Endothelial cell of umbilical vein (primary cell): ENCODE results near the gene ACOX1. TPM values are rescaled to one million over a fixed set of nuclear protein-coding genes. Genes with fewer than 3 reads are reported as not detected.

Source experiments
- BruUV-seq: library from RNA; stranded (reverse); fragments of 400-500 nt; replicated peaks from 2 replicates; lab custom pipeline; 2021; lab: Mats Ljungman, UMichigan
- CTCF ChIA-PET: fragments of 300-600, 350-600 bp; sonication (Branson Sonifier 250); formaldehyde crosslinking; loops from one replicate; lab custom pipeline; 2021; ENCODE audit warnings: antibody characterized with exemption, inconsistent platforms; lab: Charles Lee
- POLR2A ChIA-PET: fragments of 300-600, 350-600 bp; sonication (Branson Sonifier 250); formaldehyde crosslinking; loops from one replicate; lab custom pipeline; 2021; ENCODE audit warnings: antibody characterized with exemption, inconsistent platforms; lab: Charles Lee
- DNase-seq: peaks from one replicate; pipeline ENCODE4 v3.0.0-alpha.2; 2011; ENCODE audit warnings: low read depth, low spot score
- FAIRE-seq: peaks from 2 replicates; lab custom pipeline; 2011; peaks lifted over from hg19 to GRCh38; lab: Jason Lieb, UNC
- H2AFZ ChIP-seq: 2 replicates; pipeline ENCODE4 v1.6.0; 2012; ENCODE audit warnings: low read depth, low read length, control low read depth, inconsistent platforms
- H3K27ac ChIP-seq: 2 replicates; pipeline ENCODE4 v1.5.1; 2011; ENCODE audit warnings: low read depth, mild to moderate bottlenecking, control low read depth, low read length, moderate library complexity; ENCODE audit not compliant: insufficient read depth
- H3K27me3 ChIP-seq, 2 experiments: 2 replicates each; pipeline versions ENCODE4 v1.6.0 to v1.6.1; 2011; ENCODE audit warnings: low read length in 2 of 2, mixed read lengths in 1 of 2; ENCODE audit not compliant: control insufficient read depth in 2 of 2, insufficient read depth in 2 of 2
- H3K36me3 ChIP-seq, 2 experiments: 2 replicates in 1 of 2; 3 replicates in 1 of 2; pipeline ENCODE4 v1.5.1; 2011; ENCODE audit warnings: low read length in 2 of 2, mild to moderate bottlenecking in 1 of 2, moderate library complexity in 1 of 2; ENCODE audit not compliant: control insufficient read depth in 2 of 2, insufficient read depth in 2 of 2; ENCODE audit errors: extremely low read depth in 1 of 2
- H3K4me1 ChIP-seq: 3 replicates; pipeline ENCODE4 v1.5.1; 2011; ENCODE audit warnings: mild to moderate bottlenecking, low read length; ENCODE audit not compliant: control insufficient read depth, insufficient read depth; ENCODE audit errors: extremely low read depth
- H3K4me2 ChIP-seq: 2 replicates; pipeline ENCODE4 v1.6.1; 2011; ENCODE audit warnings: low read length, control low read depth, mixed read lengths; ENCODE audit not compliant: insufficient read depth
- H3K4me3 ChIP-seq, 3 experiments: fragments of 200-600 bp in 1 of 3; sonication (generic), shearing (Covaris generic) in 1 of 3; replicated peaks in 1 of 3; 2 replicates each; pipeline ENCODE4 v1.5.1; 2011 to 2016; ENCODE audit warnings: control low read depth in 3 of 3, low read length in 3 of 3, mild to moderate bottlenecking in 2 of 3, inconsistent platforms in 1 of 3, low read depth in 1 of 3, moderate library complexity in 1 of 3; ENCODE audit not compliant: insufficient read depth in 1 of 3
- H3K79me2 ChIP-seq: 2 replicates; pipeline ENCODE4 v1.6.0; 2012; ENCODE audit warnings: low read length, inconsistent platforms; ENCODE audit not compliant: control insufficient read depth, insufficient read depth
- H3K9ac ChIP-seq: replicated peaks from 2 replicates; pipeline ENCODE3; 2011; ENCODE audit warnings: low read length, control low read depth; ENCODE audit not compliant: insufficient read depth; ENCODE audit errors: extremely low read depth
- H3K9me1 ChIP-seq: replicated peaks from 3 replicates; pipeline ENCODE4 v1.6.0; 2011; ENCODE audit warnings: mild to moderate bottlenecking, low read length; ENCODE audit not compliant: control insufficient read depth, insufficient read depth; ENCODE audit errors: extremely low read depth
- H3K9me3 ChIP-seq: replicated peaks from 2 replicates; pipeline ENCODE4 v1.5.1; 2012; ENCODE audit warnings: low read length, inconsistent platforms; ENCODE audit not compliant: control insufficient read depth, insufficient read depth
- H4K20me1 ChIP-seq: replicated peaks from 2 replicates; pipeline ENCODE3; 2011; ENCODE audit warnings: mild to moderate bottlenecking, low read length; ENCODE audit not compliant: control insufficient read depth, insufficient read depth; ENCODE audit errors: extremely low read depth
- CTCF ChIP-seq, 2 donors: IDR thresholded peaks; 1 replicate in 1 of 2; 2 replicates in 1 of 2; pipeline ENCODE4 v1.5.1; 2011; ENCODE audit warnings: low read length in 2 of 2, mild to moderate bottlenecking in 2 of 2, moderate library complexity in 2 of 2, control low read depth in 1 of 2, inconsistent platforms in 1 of 2, low read depth in 1 of 2; ENCODE audit not compliant: insufficient read depth in 1 of 2; ENCODE audit errors: extremely low read depth in 1 of 2
- EZH2 ChIP-seq: IDR thresholded peaks from 2 replicates; pipeline ENCODE4 v1.6.1; 2012; ENCODE audit warnings: borderline replicate concordance, low read depth, mild to moderate bottlenecking, moderate library complexity, low read length, inconsistent platforms; ENCODE audit not compliant: severe bottlenecking
- FOS ChIP-seq: IDR thresholded peaks from 2 replicates; pipeline ENCODE4 v1.6.1; 2011; ENCODE audit warnings: mild to moderate bottlenecking, low read length, moderate library complexity, borderline replicate concordance; ENCODE audit not compliant: insufficient read depth
- GATA2 ChIP-seq: IDR thresholded peaks from 2 replicates; pipeline ENCODE4 v1.7.0; 2011; ENCODE audit warnings: low read depth, mild to moderate bottlenecking, moderate library complexity, mixed read lengths, low read length; ENCODE audit not compliant: insufficient read length, insufficient read depth
- JUN ChIP-seq: IDR thresholded peaks from 2 replicates; pipeline ENCODE4 v1.6.1; 2011; ENCODE audit warnings: borderline replicate concordance, low read depth; ENCODE audit not compliant: insufficient read length, insufficient read depth
- MAX ChIP-seq: IDR thresholded peaks from 2 replicates; pipeline ENCODE4 v1.6.1; 2011; ENCODE audit not compliant: insufficient read depth, insufficient read length
- MYC ChIP-seq: IDR thresholded peaks from one replicate; pipeline ENCODE4 v1.6.1; 2011; ENCODE audit warnings: mild to moderate bottlenecking, low read depth, low read length
- POLR2A ChIP-seq: IDR thresholded peaks from 2 replicates; pipeline ENCODE4 v1.6.1; 2012; ENCODE audit warnings: low read depth, mild to moderate bottlenecking, control low read depth, low read length
- POLR2AphosphoS5 ChIP-seq: IDR thresholded peaks from 2 replicates; pipeline ENCODE4 v1.6.1; 2012; ENCODE audit warnings: low read depth, mild to moderate bottlenecking, control low read depth, low read length, moderate library complexity; ENCODE audit not compliant: insufficient read depth
- dilution Hi-C: fragments of 300-500 bp; cut with MboI; formaldehyde crosslinking; loops from one replicate; pipeline ENCODE4 v1.15.0; 2019; ENCODE audit warnings: low sequenced_read_pairs; ENCODE audit not compliant: extremely low pct_ligation_motif_present
- intact Hi-C: fragments of 100-400 bp; cut with micrococcal nuclease; formaldehyde crosslinking; loops from one replicate; pipeline ENCODE4 v1.10.0; 2022
- polyA plus RNA-seq, 4 experiments: library from polyadenylated mRNA; depleted of rRNA in 3 of 4; stranded (reverse) in 3 of 4; unstranded in 1 of 4; fragments of >200 nt; gene quantifications; 2 replicates each; pipeline versions ENCODE4 v1.2.1 to v1.2.3, GENCODE V29; 2011 to 2012; ENCODE audit warnings: missing spikeins in 1 of 4
- total RNA-seq: library from RNA; stranded (reverse); gene quantifications from 2 replicates; pipeline ENCODE4 v1.2.3, GENCODE V29; 2021

ACOX1 gene
- total and polyA plus RNA-seq, 2 donors (not counting 3 experiments of a cell fraction or from before 2014, with no cell fraction given): 17.9 to 45.1 TPM

GRCh38 chr17:75906143-75906884 lies 72.7 kb downstream of the ACOX1 start:
- Histone ChIP-seq H3K27me3 (no peaks in the 10 kb centered on the region), H3K4me2 (no peak overlapping the region), H4K20me1 (no peaks in the 10 kb centered on the region), H3K36me3 (peaks cover 2 to 6% of the 10 kb centered on the region in 2 experiments), H3K4me1 (peaks cover 14% of the 10 kb centered on the region), H3K9me3 (no peaks in the 10 kb centered on the region), H2AFZ (no peak overlapping the region), H3K79me2 (peaks cover 9% of the 10 kb centered on the region), H3K27ac (no peak overlapping the region), H3K4me3 (no peak overlapping the region), H3K9ac (no peak overlapping the region), H3K9me1 (no peaks in the 10 kb centered on the region)
- TF ChIP-seq POLR2A: no peak
- TF ChIP-seq MYC: no peak
- no peak for TF ChIP-seq GATA2
- TF ChIP-seq CTCF (IDR thresholded peaks at IDR 0.05; ENCODE audit: extremely low read depth in 1 of 2, insufficient read depth in 1 of 2, low read depth in 1 of 2, low read length in 2 of 2): no peak
- no peak for TF ChIP-seq FOS
- TF ChIP-seq EZH2: no peak
- TF ChIP-seq JUN: no peak
- TF ChIP-seq MAX: no peak
- no peak for TF ChIP-seq POLR2AphosphoS5
- intact Hi-C loops (no loop called here), dilution Hi-C loops (no loop called here)
- CTCF ChIA-PET: interaction anchor here (0.9 to 3.6 kb wide), 12 partner anchors 9 to 467 kb away, joined by 3 to 95 read pairs (median 8); partner anchors contain the start of genes CDK3, SMIM5, TRIM65 and WBP2
- FAIRE-seq (no peak), DNase-seq (no peak)
- no TSS peak for BruUV-seq
- POLR2A ChIA-PET: interaction anchor here (1.0 kb wide), 1 partner anchor 9 kb away, joined by 3 read pairs; no protein-coding TSS in a partner anchor
